ENCODE data around the gene NOSIP. TPM values are rescaled to one million over a fixed set of nuclear protein-coding genes. Genes with fewer than 3 reads are reported as not detected.

Gene NOSIP
- total and polyA plus RNA-seq, 10 of the 15 experiments (the other 5 are each of a cell fraction or from before 2014, with no cell fraction given), result 7.2 to 85.5 (median 48.4) TPM

- ATAC-seq, result no peak
- no peak overlapping the region for H3K27ac ChIP-seq (ENCODE audit: control insufficient read depth, insufficient read depth)
- in situ Hi-C loops (cut with MboI), result no loop called here
- H3K4me3 ChIP-seq, result no peak overlapping the region
- no peaks in the 10 kb centered on the region for H3K27me3 ChIP-seq (replicated peaks in 1 of 2; ENCODE audit: control insufficient read depth in 2 of 2, insufficient read depth in 2 of 2, low read length in 1 of 2)
- RAD21 ChIA-PET (ENCODE audit: unreplicated experiment), result no interaction called here
- BruUV-seq (replicated peaks), result no TSS peak
- no peak overlapping the region for H3K4me2 ChIP-seq (ENCODE audit: control insufficient read depth, insufficient read depth)
- TF ChIP-seq CBFB (IDR thresholded peaks at IDR 0.05; ENCODE audit: low read depth), result no peak
- no peak for TF ChIP-seq E4F1 (IDR thresholded peaks at IDR 0.05; ENCODE audit: borderline replicate concordance, partially characterized antibody)
- TF ChIP-seq MXI1 (IDR thresholded peaks at IDR 0.05; ENCODE audit: low read depth, low read length), result no peak
- no peak for TF ChIP-seq MTA2 (IDR thresholded peaks at IDR 0.05; ENCODE audit: low read depth)
- no peak for TF ChIP-seq SREBF2 (IDR thresholded peaks at IDR 0.05; ENCODE audit: low read length)
- TF ChIP-seq, protein P1, sequence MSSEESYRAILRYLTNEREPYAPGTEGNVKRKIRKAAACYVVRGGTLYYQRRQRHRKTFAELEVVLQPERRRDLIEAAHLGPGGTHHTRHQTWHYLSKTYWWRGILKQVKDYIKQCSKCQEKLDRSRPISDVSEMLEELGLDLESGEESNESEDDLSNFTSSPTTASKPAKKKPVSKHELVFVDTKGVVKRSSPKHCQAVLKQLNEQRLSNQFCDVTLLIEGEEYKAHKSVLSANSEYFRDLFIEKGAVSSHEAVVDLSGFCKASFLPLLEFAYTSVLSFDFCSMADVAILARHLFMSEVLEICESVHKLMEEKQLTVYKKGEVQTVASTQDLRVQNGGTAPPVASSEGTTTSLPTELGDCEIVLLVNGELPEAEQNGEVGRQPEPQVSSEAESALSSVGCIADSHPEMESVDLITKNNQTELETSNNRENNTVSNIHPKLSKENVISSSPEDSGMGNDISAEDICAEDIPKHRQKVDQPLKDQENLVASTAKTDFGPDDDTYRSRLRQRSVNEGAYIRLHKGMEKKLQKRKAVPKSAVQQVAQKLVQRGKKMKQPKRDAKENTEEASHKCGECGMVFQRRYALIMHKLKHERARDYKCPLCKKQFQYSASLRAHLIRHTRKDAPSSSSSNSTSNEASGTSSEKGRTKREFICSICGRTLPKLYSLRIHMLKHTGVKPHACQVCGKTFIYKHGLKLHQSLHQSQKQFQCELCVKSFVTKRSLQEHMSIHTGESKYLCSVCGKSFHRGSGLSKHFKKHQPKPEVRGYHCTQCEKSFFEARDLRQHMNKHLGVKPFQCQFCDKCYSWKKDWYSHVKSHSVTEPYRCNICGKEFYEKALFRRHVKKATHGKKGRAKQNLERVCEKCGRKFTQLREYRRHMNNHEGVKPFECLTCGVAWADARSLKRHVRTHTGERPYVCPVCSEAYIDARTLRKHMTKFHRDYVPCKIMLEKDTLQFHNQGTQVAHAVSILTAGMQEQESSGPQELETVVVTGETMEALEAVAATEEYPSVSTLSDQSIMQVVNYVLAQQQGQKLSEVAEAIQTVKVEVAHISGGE (CRISPR knock-in tag; IDR thresholded peaks at IDR 0.05), result no peak
- TF ChIP-seq SUPT20H (IDR thresholded peaks at IDR 0.05; ENCODE audit: borderline replicate concordance, control insufficient read depth, low read depth, low read length), result no peak
- no peak for TF ChIP-seq RBBP5 (conservative IDR thresholded peaks at IDR 0.05)
- TF ChIP-seq, protein P2, sequence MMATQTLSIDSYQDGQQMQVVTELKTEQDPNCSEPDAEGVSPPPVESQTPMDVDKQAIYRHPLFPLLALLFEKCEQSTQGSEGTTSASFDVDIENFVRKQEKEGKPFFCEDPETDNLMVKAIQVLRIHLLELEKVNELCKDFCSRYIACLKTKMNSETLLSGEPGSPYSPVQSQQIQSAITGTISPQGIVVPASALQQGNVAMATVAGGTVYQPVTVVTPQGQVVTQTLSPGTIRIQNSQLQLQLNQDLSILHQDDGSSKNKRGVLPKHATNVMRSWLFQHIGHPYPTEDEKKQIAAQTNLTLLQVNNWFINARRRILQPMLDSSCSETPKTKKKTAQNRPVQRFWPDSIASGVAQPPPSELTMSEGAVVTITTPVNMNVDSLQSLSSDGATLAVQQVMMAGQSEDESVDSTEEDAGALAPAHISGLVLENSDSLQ (IDR thresholded peaks at IDR 0.05), result no peak
- TF ChIP-seq RCOR1 (conservative IDR thresholded peaks at IDR 0.05; ENCODE audit: low read depth, low read length), result no peak
- no peak for TF ChIP-seq HDGF (IDR thresholded peaks at IDR 0.05)
- no peak for TF ChIP-seq ZNF207 (IDR thresholded peaks at IDR 0.05; ENCODE audit: borderline replicate concordance)
- TF ChIP-seq NR2F1 (conservative IDR thresholded peaks at IDR 0.05), result no peak
- TF ChIP-seq, protein P3, sequence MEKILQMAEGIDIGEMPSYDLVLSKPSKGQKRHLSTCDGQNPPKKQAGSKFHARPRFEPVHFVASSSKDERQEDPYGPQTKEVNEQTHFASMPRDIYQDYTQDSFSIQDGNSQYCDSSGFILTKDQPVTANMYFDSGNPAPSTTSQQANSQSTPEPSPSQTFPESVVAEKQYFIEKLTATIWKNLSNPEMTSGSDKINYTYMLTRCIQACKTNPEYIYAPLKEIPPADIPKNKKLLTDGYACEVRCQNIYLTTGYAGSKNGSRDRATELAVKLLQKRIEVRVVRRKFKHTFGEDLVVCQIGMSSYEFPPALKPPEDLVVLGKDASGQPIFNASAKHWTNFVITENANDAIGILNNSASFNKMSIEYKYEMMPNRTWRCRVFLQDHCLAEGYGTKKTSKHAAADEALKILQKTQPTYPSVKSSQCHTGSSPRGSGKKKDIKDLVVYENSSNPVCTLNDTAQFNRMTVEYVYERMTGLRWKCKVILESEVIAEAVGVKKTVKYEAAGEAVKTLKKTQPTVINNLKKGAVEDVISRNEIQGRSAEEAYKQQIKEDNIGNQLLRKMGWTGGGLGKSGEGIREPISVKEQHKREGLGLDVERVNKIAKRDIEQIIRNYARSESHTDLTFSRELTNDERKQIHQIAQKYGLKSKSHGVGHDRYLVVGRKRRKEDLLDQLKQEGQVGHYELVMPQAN (conservative IDR thresholded peaks at IDR 0.05), result no peak
- TF ChIP-seq ESRRA (IDR thresholded peaks at IDR 0.05; ENCODE audit: low read length), result no peak
- H3K9ac ChIP-seq (ENCODE audit: control insufficient read depth, insufficient read depth, low read length), result no peak overlapping the region
- no peaks in the 10 kb centered on the region for H3K79me2 ChIP-seq (ENCODE audit: control insufficient read depth, insufficient read depth, low read length)
- no peak overlapping the region for H2AFZ ChIP-seq (ENCODE audit: control insufficient read depth, low read depth, low read length)
- H3K9me3 ChIP-seq (replicated peaks; ENCODE audit: control insufficient read depth, insufficient read depth, low read length), result no peaks in the 10 kb centered on the region
- H4K20me1 ChIP-seq (ENCODE audit: control insufficient read depth, insufficient read depth), result no peaks in the 10 kb centered on the region
- CTCF ChIA-PET, result interaction anchor here (1.8 kb wide), 1 partner anchor 15 kb away, joined by 4 read pairs; no protein-coding TSS in a partner anchor
- peaks cover 10 to 23% of the 10 kb centered on the region in 2 experiments for H3K36me3 ChIP-seq (ENCODE audit: control insufficient read depth in 2 of 2, insufficient read depth in 2 of 2, low read length in 1 of 2)
- no peaks in the 10 kb centered on the region for H3K4me1 ChIP-seq (ENCODE audit: control insufficient read depth, insufficient read depth, low read length)
- POLR2A ChIA-PET, result no interaction called here
- intact Hi-C loops (cut with micrococcal nuclease; ENCODE audit: unreplicated experiment), result no loop called here
- DNase-seq (ENCODE audit: low read depth, low spot score), result no peak
- 71% methylated on average over 17 of the region's 17 CpGs for WGBS (ENCODE audit: insufficient coverage, insufficient replicate concordance, low lambda C conversion rate, missing lambda C conversion rate)
- SMC1A ChIA-PET (ENCODE audit: uncharacterized antibody, unreplicated experiment), result interaction anchor here (0.6 kb wide), 1 partner anchor 20 kb away, joined by 3 read pairs; no protein-coding TSS in a partner anchor
- no peak for FAIRE-seq
Measured at GRCh38 chr19:49554701-49555181, 25.6 kb downstream of the NOSIP start.

All from GM12878 (cell line).